ENCODE data around the gene KBTBD12. TPM values are rescaled to one million over a fixed set of nuclear protein-coding genes. Genes with fewer than 3 reads are reported as not detected.
"Not testable (repeated sequence)": the region's sequence is repeated elsewhere in the genome, so short reads cannot be mapped to it uniquely, and the experiment has no call there.

Gene KBTBD12
- total RNA-seq, 1 experiment from 2014 or later = not detected

- no peak for DNase-seq (ENCODE audit: low read depth)
Measured at GRCh38 chr3:127903611-127904375, 11.2 kb upstream of the KBTBD12 start.

GRCh38 chr3:127905556-127905955, 9.5 kb upstream of the KBTBD12 start:
- no peak for DNase-seq (ENCODE audit: low read depth)

GRCh38 chr3:127906653-127907052, 8.4 kb upstream of the KBTBD12 start:
- not testable (repeated sequence) for DNase-seq (ENCODE audit: low read depth)

- DNase-seq (ENCODE audit: low read depth) = no peak
Measured at GRCh38 chr3:127908202-127908601, 6.8 kb upstream of the KBTBD12 start.

GRCh38 chr3:127908951-127909350, 6.1 kb upstream of the KBTBD12 start:
- no peak for DNase-seq (ENCODE audit: low read depth)

GRCh38 chr3:127909646-127910045, 5.4 kb upstream of the KBTBD12 start:
- DNase-seq (ENCODE audit: low read depth) = no peak

GRCh38 chr3:127911421-127911931, 3.6 kb upstream of the KBTBD12 start:
- no peak for DNase-seq (ENCODE audit: low read depth)

- not testable (repeated sequence) for DNase-seq (ENCODE audit: low read depth)
Measured at GRCh38 chr3:127913841-127914240, 1.2 kb upstream of the KBTBD12 start.

- no peak for DNase-seq (ENCODE audit: low read depth)
Measured at GRCh38 chr3:127914584-127914983, 448 bp upstream of the KBTBD12 start.

GRCh38 chr3:127915937-127916493, 983 bp downstream of the KBTBD12 start:
- no peak for DNase-seq (ENCODE audit: low read depth)

GRCh38 chr3:127920738-127921137, 5.7 kb downstream of the KBTBD12 start:
- DNase-seq (ENCODE audit: low read depth) = no peak

- DNase-seq (ENCODE audit: low read depth) = no peak
Measured at GRCh38 chr3:127923611-127924010, 8.6 kb downstream of the KBTBD12 start.

GRCh38 chr3:127925384-127925783, 10.4 kb downstream of the KBTBD12 start:
- DNase-seq (ENCODE audit: low read depth) = no peak

- no peak for DNase-seq (ENCODE audit: low read depth)
Measured at GRCh38 chr3:127927829-127928604, 13.0 kb downstream of the KBTBD12 start.

- DNase-seq (ENCODE audit: low read depth) = no peak
Measured at GRCh38 chr3:127929818-127930413, 14.9 kb downstream of the KBTBD12 start.

GRCh38 chr3:127933396-127933795, 18.4 kb downstream of the KBTBD12 start:
- DNase-seq (ENCODE audit: low read depth) = no peak

- DNase-seq (ENCODE audit: low read depth) = no peak
Measured at GRCh38 chr3:127938800-127939199, 23.8 kb downstream of the KBTBD12 start.

- no peak for DNase-seq (ENCODE audit: low read depth)
Measured at GRCh38 chr3:127940116-127940515, 25.1 kb downstream of the KBTBD12 start.

GRCh38 chr3:127942613-127943012, 27.6 kb downstream of the KBTBD12 start:
- no peak for DNase-seq (ENCODE audit: low read depth)

- DNase-seq (ENCODE audit: low read depth) = no peak
Measured at GRCh38 chr3:127948211-127948610, 33.2 kb downstream of the KBTBD12 start.

GRCh38 chr3:127949446-127950055, 34.5 kb downstream of the KBTBD12 start:
- no peak for DNase-seq (ENCODE audit: low read depth)

GRCh38 chr3:127951276-127951675, 36.2 kb downstream of the KBTBD12 start:
- peak; percentile 32 for DNase-seq (ENCODE audit: low read depth)

Measured in Daoy (cell line).